Posterior cingulate gyrus (tissue), 11 donors: Measurements from ENCODE around the gene DSCAML1.

ENCODE experiments used
- DNase-seq, 10 donors: peaks; one replicate each; pipeline versions ENCODE4 v3.0.0 to v3.0.0-alpha.2; 2020 to 2021; ENCODE audit warnings: mixed read lengths in 3 of 10
- intact Hi-C: fragments of 100-400 bp; cut with DNase I; formaldehyde crosslinking; loops from one replicate; pipeline ENCODE4 v1.15.1; 2023

Gene DSCAML1

DNA sequence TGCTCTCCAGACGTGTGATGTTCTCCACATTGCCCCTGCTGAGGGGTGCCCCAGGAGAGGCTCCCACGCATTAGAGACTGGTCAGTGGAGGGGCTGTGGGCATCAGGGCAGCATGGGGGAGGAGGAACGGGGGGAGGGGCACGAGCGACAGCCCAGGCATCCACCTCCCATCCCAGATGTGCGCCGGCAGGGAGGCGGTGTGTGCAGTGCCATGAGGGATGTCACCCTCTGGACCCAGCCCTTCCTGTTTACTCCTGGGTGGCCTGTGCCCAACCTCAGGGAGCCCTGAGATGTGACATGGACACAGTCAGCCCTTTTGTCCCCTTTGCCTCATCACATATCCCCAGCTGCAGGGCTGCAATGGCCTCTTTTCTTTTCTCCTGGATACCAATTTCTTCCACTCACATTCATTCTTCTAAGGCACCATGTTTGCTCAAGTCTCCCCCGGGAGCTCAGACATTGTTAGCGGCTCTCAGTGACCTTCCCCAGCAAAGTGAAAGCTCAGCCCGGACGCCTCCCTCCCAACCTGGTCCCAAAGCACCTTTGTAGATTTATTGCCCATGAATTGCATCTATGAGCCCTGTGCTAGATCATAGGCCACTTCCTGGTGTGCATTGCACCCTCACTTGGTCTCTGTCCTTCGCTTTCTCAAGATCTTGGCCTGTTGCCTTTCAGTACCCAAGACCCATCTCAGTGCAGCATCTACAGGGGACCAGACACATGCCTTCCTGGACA lies 318.7 kb downstream of the DSCAML1 start:
- peak in 1 of 10 donors; percentile 55 for DNase-seq
- intact Hi-C loops: no loop called here

DNA sequence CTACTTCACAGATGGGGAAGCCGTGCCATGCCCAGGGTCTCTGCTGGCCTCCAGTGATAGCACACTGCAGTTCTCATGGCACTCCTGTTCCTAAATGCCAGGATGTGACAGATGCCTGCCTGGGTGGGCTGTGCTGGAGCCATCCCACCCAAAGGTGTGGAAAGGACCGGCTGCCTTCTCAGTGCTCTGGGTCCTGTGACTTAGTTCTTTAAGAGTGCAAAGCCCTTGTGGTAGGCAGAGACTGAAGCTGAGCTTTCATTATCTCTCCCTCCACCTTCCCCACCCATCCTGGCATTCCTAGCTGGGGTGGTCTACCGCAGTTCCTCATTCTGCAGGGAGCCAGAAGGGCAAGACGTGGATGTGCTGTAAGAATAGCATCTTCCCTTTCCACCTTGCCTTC lies 319.3 kb downstream of the DSCAML1 start:
- peak in 1 of 10 donors; percentile 66 for DNase-seq
- intact Hi-C loops: no loop called here

DNA sequence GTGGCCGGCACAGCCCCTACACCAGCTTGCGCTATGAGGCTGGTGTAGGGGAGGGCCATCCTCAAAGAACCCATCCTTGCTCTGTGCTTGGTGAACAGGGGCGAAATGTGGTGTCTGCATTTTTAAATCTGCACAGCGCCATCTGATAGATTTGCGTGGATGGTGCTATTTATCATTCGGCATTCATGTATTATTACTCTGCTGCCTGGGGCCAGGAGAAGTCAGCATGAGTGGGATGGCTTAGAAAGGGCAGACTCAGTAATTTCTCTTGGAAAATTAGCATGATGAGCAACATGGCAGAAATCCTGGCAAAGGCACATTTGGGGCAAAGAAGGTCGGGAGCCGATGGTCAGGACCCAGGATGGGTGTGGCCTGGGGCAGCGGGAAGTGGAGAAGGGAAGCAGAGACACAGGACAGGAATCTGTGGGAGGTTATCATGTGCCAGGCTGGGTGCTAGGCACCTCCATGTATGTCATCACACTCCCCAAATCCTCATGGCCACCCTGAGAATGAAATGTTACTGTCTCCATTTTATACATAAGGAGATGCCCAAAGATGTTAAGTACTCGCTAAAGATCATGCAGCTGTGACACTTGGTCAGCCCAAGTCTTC lies 320.4 kb downstream of the DSCAML1 start:
- intact Hi-C loops: no loop called here
- DNase-seq: peak in 1 of 10 donors; percentile 49

DNA sequence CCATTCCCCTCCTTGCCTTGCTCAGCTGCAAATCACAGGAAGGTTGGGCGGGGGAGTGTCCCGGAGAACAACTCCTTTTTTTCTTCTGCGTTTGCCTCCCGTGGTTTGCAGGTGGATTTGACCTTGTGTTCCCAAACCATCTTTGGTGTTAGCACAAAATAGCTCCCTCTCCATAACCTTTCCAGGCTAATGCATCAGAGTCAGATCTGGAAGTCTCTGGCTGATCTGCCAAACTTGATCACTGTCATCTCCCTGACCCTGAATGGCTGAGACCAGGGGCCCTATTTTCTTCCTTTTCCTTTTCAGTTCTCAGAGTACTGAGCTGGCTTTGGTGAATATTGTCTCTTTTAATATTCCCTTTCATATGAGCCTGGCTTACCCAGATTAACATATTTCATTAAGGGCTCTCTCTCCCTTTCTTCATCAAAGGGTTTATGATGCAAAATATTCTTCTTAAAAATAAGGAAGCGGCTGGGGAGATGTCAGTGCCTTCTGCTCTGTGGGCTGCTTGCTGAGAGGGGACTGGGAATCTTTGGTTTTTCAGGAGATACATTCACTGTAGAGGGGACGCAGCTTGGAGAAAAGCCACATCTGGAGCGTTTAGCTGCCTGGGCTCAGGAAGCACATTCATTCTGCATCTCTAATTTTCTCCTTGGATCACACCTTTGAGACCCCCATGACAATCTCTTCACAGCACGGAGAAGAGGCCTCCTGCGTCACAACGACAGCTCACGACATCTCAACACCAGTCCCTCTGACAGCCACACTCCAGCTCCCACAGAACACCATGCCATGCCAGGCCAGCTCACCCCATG lies 321.1 kb downstream of the DSCAML1 start:
- DNase-seq: peak in 1 of 10 donors; percentile 39
- intact Hi-C loops: no loop called here

DNA sequence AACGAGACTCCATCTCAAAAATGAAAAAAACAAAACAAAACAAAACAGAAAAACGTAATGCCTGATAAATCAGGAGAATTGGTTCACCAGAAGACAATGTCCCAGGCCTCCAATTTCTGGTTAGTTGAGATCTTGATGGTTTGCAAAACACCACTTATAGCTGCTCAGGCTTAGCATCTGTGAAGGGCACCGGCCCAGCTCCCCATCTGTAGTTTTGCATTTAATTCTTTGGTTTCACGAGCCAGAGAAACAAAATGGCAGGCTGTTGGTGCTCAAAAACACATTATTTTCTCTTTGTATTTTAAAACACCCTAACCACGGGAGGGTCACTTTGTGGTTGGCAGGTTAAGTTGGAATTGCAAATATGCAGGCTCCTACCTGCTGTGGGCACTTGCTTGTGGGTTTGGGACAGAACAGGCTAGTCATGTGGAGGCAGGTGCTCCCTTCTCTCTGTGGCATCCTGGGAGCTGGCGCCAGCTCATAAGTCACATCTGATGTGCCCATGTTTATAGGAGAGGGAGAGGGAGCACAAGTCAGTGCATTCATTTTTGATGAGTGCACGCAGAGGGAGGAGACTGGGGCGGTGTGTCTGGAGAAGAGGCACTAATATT lies 323.4 kb downstream of the DSCAML1 start:
- intact Hi-C loops: no loop called here

DNA sequence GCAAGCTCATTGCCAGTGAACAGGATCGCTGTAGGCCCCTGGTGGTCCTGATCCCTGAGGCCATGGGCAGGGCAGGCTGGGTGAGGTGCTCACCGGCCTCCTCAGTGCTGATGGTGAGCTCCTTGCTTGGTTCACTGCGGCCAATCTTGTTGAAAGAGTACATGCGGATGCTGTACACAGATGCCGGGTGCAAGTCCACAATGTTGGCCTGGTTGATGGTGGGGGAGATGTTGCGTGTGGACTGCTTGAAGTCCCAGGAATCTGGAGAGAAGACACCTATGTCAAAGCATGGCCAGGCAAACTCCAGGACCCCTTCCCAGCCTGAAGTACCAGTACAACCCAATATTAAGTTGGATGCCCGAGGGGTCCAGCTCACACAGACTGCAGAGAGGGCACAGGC lies 325.2 kb downstream of the DSCAML1 start:
- peak in 1 of 10 donors; percentile 57 for DNase-seq
- intact Hi-C loops: no loop called here

More for the DNA sequence above, 323.4 kb downstream of the DSCAML1 start:
- peak in 1 of 10 donors; percentile 61 for DNase-seq

DNA sequence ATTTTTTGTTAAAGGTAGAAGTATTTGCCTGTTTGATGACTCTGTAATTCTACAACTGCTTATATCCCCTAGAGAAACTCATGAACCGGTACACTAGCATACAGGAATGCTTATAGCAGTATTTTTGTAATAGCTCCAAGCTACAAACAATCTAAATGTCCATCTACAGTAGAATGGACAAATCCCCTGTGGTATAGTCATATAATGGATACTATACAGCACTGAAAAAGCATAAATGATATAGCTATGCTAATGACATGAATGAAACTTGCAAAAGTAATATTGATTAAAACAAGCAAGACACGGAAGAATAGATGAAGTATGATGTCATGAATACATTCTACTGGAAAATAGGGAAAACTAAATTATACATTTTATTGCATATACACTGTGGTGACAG lies 326.4 kb downstream of the DSCAML1 start:
- intact Hi-C loops: no loop called here
- no peak for DNase-seq

DNA sequence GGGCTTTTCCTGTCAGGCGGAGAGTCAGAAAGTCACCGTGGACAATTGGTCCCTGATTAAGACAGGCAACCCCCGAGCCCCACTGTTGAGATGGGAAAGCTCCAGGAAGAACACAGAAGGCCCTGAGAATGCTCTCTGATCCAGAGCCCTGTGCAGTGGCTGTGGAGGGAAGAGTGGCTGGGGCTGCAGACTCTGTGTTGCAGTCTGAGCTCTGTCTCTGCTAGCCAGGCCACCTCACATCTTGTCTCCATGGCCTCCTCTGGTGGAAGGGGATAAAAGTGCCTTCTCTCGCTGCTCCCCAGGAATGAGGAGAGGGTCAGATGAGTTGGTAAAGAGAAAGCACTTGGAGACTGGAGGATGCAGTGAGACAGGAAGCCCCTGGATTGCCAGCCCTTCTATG lies 328.1 kb downstream of the DSCAML1 start:
- intact Hi-C loops: no loop called here
- DNase-seq: peak in 1 of 10 donors; percentile 54

DNA sequence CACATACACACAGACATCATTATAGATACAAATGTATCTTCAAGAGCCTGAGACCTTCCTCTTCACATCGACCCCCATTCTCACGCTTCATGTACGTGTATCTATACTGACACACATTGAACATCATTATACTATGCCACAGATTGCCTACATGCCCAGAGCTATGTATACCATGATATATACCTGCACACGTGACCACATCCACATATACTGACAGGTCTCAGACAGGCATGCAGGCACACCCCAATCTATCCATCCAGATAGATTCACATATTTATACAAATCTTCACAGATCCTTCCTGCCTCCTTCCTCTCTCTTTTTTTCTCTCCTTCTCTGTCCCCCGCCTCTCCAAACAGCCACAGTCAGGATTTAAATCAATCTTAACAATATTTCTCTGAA lies 329.2 kb downstream of the DSCAML1 start:
- intact Hi-C loops: no loop called here
- DNase-seq: peak in 1 of 10 donors; percentile 9

DNA sequence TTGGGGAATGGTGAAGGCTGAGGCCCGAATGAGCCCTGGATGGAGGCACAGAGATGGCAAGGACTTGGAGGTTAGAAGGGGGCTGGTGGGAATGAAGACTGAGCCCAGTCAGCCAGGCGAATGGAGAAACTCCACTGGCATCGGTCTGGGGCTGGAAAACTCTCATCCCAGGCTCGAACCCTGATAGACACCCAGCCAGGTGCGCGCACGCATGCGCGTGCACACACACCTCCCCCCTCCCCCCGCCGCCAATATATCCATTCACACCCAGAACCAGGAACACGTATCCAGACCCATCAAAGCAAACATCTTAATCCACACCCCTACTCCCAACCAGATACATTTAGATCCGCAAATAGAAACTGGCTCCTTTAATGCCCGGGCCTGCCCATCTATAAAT lies 330.1 kb downstream of the DSCAML1 start:
- DNase-seq: peak in 1 of 10 donors; percentile 43

DNA sequence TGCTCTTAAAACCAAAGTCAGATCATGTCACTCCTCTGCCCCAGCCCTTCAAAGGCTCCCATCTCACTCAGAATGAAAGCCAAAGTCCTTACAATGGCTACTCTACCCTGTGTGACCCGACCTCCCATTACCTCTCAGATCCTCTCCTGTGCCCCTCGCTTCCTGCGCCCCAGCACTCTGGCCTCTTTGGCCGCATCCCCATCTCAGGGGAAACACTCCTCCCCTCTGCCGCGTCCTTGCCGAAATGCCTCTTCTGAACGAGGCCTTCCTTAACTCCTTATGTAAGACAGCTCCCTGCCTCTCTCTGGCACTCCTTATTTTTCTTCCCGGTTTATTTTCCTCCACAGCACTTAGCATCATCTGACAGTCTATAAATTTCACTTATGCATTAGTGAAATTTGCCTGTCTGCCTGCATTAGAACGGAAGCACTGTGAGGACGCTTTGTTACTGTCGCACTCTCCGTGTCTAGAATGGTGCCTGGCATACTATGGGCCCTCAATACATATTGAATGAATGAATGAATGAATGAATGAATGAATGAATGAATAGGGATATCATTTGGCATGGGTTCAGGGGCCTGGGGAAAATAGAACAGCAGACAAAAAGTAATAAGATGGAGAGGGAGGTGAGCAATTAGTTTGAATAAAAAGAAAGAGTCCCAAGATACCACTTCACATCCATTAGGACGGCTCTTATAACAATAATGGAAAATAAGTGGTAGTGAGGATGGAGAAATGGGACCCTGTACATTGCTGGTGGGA lies 331.6 kb downstream of the DSCAML1 start:
- intact Hi-C loops: no loop called here

More for the DNA sequence above, 330.1 kb downstream of the DSCAML1 start:
- intact Hi-C loops: no loop called here

DNA sequence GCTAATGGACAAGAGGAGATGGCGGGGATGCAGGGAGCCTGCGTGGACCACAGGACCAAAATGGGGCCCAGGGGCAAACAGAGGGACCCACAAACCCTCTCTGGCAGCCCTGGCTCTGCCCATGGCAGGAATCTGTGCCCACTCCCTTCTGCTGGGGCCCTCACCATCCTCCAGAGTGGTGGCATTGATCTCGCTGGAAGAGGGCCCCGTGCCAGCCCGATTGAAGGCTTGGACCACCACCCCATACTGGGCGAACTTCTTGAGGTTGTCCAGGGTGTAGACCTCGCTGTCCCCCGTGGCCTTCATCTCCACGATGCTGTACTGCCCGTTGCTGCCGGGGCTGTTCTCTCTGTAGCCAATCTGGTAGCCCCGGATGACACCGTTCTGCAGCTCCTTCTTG lies 332.2 kb downstream of the DSCAML1 start:
- peak in 1 of 10 donors; percentile 82 for DNase-seq
- intact Hi-C loops: no loop called here

More for the DNA sequence above, 331.6 kb downstream of the DSCAML1 start:
- DNase-seq: peak in 1 of 10 donors; percentile 78

DNA sequence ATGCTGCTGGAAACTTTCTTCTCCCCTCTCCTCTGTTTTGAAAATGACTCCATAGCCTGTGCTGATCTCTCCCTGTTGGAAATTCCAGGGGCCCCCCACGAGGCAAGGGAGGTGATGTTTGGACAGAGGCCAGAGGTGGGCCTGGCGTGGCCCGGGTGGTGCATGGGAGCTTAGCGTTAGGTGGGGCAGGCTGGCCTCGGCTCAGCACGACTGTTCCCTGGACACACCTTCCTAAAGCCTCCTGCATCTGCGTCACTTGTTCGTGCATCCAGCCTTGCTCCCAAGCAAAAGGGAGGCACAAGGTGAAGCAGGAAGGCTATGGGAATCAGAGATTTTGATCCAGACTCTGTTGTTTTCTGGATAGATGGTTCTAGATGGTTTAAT lies 334.2 kb downstream of the DSCAML1 start:
- intact Hi-C loops: no loop called here
- DNase-seq: peak in 1 of 10 donors; percentile 72

DNA sequence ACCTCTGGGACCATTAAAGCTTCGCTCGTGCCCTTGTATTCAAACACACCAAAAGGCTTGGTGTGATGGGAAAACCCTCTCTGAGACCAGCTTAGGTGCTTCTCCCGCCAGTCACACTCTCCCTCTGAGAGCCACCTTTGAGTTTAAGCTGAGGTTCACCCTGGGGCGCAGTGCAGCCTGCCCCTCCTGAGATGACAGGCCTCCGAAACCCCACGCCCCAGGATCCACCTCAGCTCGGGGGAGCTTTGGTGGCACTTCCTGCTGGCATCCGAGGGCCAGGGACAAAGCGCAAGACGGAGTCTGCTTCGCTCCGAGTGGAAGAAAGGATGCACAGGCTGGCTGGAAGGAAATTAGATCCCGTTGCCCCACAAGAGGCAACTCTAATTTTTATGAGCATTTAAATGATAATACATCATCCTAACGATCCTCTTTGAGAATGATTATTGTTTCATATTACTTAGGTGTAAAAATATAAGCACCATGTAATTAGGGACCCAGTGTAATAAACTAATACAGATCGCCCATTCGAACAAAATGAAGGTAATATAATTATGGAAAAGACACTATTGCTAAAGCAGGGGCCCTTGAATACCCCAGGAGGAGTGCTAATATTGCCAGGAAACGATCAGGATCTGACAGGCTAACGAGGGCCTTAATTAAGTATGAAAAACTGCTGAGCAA lies 334.7 kb downstream of the DSCAML1 start:
- peak in 1 of 10 donors; percentile 2 for DNase-seq
- intact Hi-C loops: no loop called here

DNA sequence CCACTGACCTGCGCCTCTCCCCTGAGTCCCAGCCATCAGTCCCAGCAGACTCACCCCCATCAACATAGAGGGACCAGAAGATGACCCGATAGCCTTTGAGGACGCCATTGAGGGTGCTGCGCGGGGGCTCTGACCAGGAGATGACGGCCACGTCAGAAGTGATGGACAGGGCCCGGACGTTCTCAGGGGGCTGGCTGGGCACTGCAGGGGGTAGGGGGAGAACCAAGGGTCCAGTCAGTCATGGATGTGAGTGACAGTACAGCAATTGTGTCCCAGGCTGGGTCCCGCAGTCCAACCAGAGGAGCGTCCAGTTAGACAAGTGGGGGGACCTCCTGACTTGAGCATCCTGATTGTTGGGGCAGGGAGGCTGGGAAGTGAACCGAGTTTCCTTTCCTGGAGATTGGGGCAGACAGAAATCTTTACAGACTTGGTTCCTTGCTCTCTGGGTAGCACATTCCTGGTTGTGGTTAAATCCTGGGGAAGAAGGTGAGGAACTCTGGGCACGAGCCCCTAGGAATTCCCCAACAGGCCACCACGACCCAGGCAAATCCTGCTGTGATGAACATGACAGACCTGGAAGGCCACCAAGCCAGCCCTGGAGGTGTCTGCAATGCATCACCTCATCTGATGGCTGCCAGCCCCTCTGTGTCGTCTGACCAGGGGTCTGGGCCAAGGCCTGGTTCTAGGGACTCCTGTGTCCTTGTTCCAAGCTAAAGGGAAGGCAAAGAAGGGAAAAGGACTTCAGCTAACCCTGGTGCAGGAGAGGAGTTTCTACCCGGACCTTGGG lies 335.4 kb downstream of the DSCAML1 start:
- peak in 3 of 10 donors; percentile 31 to 77 (median 44) for DNase-seq
- intact Hi-C loops: no loop called here

DNA sequence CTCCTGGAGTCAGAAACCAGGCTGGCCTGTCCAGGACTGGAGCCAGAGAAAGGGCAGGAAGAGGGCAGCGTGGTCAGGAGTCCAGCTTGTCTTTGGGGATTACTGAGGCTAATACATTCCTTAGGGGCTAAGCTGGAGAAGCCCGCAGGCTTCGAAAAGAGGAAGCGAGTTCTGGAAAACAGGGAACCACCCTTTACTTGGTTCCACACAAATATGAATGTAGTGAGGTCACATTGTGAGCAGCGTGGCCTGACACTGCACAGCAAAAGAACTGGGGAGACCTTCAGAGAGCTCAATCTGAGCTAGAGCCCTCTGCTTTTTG lies 337.1 kb downstream of the DSCAML1 start:
- intact Hi-C loops: no loop called here
- DNase-seq: no peak

DNA sequence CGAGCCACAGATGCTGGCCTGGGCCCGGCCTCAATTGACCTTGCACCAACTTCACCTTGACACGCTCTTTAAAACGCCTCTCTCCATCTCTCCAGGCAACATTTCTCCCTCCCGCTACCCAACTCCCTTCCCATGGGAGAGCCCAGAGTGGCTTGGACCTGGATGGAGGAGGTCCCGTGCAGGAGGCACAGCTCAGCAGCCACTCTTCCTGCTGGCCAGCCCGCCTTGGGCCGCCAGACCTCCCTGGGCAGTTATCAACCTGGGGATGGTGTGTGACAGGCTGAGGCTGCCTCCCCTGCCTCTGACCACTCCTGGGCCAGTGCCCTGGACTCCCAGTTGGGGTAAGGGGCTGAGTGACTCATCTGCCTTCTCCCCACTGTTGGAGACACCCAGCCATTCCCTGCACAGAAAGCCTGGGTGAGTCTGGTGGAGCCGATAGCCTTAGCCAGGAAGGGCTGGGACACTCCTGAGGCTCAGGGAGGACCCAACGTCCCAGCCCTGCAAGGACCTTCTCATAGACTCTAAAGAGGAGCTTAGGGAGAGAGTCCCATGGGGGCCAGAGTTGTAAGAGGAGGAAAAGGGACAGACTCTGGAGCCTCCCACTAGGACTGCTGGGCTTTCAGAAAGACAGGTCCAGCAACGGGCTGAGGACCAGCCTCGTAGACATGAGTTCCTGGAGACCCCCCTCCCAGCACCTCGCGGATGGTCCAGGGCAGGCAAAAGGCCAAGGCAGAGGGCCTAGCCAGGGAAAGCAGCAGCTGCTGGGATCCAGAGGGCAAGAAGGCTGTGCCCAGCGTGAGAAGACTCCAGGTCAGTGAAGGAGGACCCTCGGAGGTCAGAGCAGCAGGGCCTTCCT lies 337.7 kb downstream of the DSCAML1 start:
- peak in 1 of 10 donors; percentile 75 for DNase-seq
- intact Hi-C loops: no loop called here
